Small intestine (tissue), 7 donors: ENCODE measurements around the gene SFT2D3. TPM values are rescaled to one million over a fixed set of nuclear protein-coding genes. Genes with fewer than 3 reads are reported as not detected.
A peak's percentile ranks its signal among the peaks of the same experiment; 100 is the strongest.
"Not testable (repeated sequence)": the region's sequence is repeated elsewhere in the genome, so short reads cannot be mapped to it uniquely, and the experiment has no call there.

Source experiments
- DNase-seq, 2 donors: peaks; one replicate each; pipeline versions ENCODE4 v3.0.0 to v3.0.0-alpha.2; 2013
- FAIRE-seq: peaks from 2 replicates; lab custom pipeline; 2012; peaks lifted over from hg19 to GRCh38; lab: Jason Lieb, UNC
- H3K27ac ChIP-seq, 3 donors: one replicate each; pipeline ENCODE4 v1.5.1; 2013; ENCODE audit warnings: low read length in 2 of 3, mild to moderate bottlenecking in 2 of 3, control low read depth in 1 of 3, inconsistent platforms in 1 of 3, low read depth in 1 of 3, moderate library complexity in 1 of 3
- H3K27me3 ChIP-seq, 3 donors: one replicate each; pipeline ENCODE4 v1.6.1; 2013; ENCODE audit warnings: low read length in 3 of 3, inconsistent platforms in 1 of 3; ENCODE audit not compliant: control insufficient read depth in 3 of 3, insufficient read depth in 3 of 3
- H3K36me3 ChIP-seq, 3 donors: one replicate each; pipeline ENCODE4 v1.6.1; 2013; ENCODE audit warnings: low read length in 3 of 3, inconsistent platforms in 1 of 3, low read depth in 1 of 3, mild to moderate bottlenecking in 1 of 3, moderate library complexity in 1 of 3; ENCODE audit not compliant: control insufficient read depth in 3 of 3, insufficient read depth in 2 of 3
- H3K4me1 ChIP-seq, 3 donors: one replicate each; pipeline ENCODE4 v1.6.1; 2013; ENCODE audit warnings: low read length in 2 of 3, inconsistent platforms in 1 of 3, low read depth in 1 of 3, mild to moderate bottlenecking in 1 of 3, moderate library complexity in 1 of 3; ENCODE audit not compliant: control insufficient read depth in 3 of 3, insufficient read depth in 2 of 3
- H3K4me3 ChIP-seq, 3 donors: one replicate each; pipeline ENCODE4 v1.5.1; 2013; ENCODE audit warnings: low read length in 3 of 3, control low read depth in 1 of 3, inconsistent platforms in 1 of 3, low read depth in 1 of 3, mild to moderate bottlenecking in 1 of 3, moderate library complexity in 1 of 3
- H3K9me3 ChIP-seq, 2 donors: one replicate each; pipeline ENCODE4 v1.6.1; 2013; ENCODE audit warnings: low read depth in 1 of 2, low read length in 1 of 2; ENCODE audit not compliant: control insufficient read depth in 2 of 2, insufficient read depth in 1 of 2
- WGBS, 3 donors: extraction: QIAGEN DNeasy Blood & Tissue Kit; methylation state at CpG; one replicate each; pipeline ENCODE4 v1.1.7; 2013; 5-methylcytosine and 5-hydroxymethylcytosine counted together
- polyA plus RNA-seq, 4 donors: library from polyadenylated mRNA; stranded (reverse) in 3 of 4; unstranded in 1 of 4; fragments of 200-250 nt in 3 of 4; fragments of 120-200 nt in 1 of 4; gene quantifications; one replicate each; pipeline versions ENCODE4 v1.2.1 to v1.2.3, GENCODE V29; 2013
- donor health status: healthy with polysubstance abuse.
- donor health status: control.
- donor health status: control.
- donor health status: Bipolar disorder and iron deficiency.
- donor health status: healthy.

SFT2D3 gene
- polyA plus RNA-seq, 4 donors: 3.8 to 7.4 (median 4.7) TPM; not detected in 1

DNA sequence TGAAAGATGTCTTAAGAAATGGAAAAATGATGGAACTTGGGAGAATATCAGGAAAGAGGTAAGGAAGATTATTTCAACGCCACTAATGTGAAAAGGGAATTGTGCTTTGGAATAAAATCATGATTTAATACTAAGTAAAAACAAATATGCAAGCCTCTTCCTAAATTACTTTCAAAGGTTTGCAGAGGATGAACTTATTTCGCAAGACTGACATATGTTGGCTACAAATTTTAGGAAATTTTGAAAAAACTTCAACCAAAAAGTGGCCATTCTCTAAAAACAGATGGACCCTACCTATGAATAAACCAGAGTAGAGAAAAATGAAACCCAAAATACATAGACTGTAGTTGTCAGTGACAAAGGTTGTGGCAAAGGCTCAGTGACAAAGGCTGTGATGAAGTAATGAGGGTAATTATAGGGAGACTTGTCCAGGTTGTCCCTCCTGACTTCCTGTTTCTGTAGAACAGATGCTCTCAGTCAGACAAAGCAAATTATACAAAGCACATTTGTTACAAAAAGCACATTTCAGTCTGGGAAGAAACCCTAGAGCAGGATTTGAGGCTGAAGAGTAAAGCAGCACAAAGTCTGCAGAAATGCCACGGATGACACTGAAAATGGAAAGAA is 39.5 kb downstream of the SFT2D3 start:
- WGBS, 3 donors: 90 to 93% (median 91%) methylated on average over 3 of the region's 3 CpGs
- H3K4me1 ChIP-seq: peaks cover 0 to 27% (median 0%) of the 10 kb centered on the region in 3 donors
- H3K36me3 ChIP-seq: peaks cover 4 to 8% (median 8%) of the 10 kb centered on the region in 3 donors
- H3K4me3 ChIP-seq: no peak overlapping the region
- H3K27me3 ChIP-seq: no peaks in the 10 kb centered on the region
- no peaks in the 10 kb centered on the region for H3K9me3 ChIP-seq
- DNase-seq (peak; percentile 43 to 59), FAIRE-seq (no peak)
- peak overlapping the region in 1 of 3 donors; percentile 60 for H3K27ac ChIP-seq

DNA sequence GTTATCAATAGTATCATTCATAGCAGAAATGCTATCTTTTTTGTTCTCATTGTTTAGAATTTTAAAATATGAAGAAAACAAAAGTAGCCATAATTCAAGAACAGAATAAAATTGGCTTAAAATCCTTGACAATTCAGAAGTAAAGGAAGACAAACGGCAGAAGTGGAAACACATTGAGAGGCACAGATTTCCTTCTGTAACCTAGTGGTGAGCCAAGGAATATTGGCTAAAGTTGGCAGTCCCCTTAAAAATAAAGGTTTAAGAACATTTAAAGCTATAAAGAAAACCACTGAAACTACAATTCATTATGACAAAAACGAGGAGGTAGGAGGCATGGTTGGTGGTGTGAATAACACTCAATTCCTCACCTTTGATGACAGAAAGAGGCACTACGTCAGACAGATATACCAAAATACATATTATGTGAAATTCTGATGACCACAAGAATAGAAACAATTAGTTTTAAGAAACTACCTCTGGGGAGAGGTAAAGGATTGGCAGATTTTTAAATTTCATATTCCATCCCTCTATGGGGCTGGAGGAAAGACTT is 42.3 kb downstream of the SFT2D3 start:
- peaks cover 0 to 9% (median 0%) of the 10 kb centered on the region in 3 donors for H3K4me1 ChIP-seq
- peaks cover 4 to 10% (median 10%) of the 10 kb centered on the region in 3 donors for H3K36me3 ChIP-seq
- H3K9me3 ChIP-seq: no peaks in the 10 kb centered on the region
- FAIRE-seq (no peak), DNase-seq (no peak)
- H3K4me3 ChIP-seq: no peak overlapping the region
- no peak overlapping the region for H3K27ac ChIP-seq
- 76 to 83% (median 79%) methylated on average over 3 of the region's 3 CpGs for WGBS, 3 donors
- H3K27me3 ChIP-seq: no peaks in the 10 kb centered on the region

DNA sequence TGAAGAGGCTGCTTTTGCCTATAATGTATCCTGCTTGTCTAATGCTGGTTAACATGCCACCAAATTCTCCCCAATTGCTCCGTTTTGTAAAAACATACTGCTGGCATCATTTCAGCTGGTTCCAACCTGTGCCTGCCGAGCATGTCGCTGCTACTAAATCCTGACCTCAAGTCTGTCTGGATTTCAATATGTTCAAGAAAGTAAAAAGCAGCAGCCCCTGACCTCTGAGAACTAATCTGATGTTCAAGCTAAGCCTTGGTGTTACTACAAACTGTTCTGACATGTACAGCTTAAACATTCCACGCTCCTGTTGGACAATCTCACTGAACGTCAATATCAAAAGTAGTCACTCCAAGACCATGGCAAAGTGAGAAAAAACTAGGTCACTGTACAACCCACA is 46.3 kb downstream of the SFT2D3 start:
- Histone ChIP-seq H3K4me3 (no peak overlapping the region), H3K9me3 (no peaks in the 10 kb centered on the region), H3K27me3 (no peaks in the 10 kb centered on the region), H3K36me3 (peaks cover 6 to 21% (median 10%) of the 10 kb centered on the region in 3 donors), H3K4me1 (no peaks in the 10 kb centered on the region), H3K27ac (no peak overlapping the region)
- no peak for DNase-seq
- no peak for FAIRE-seq
- 96 to 97% (median 96%) methylated on average over 5 of the region's 5 CpGs for WGBS, 3 donors

DNA sequence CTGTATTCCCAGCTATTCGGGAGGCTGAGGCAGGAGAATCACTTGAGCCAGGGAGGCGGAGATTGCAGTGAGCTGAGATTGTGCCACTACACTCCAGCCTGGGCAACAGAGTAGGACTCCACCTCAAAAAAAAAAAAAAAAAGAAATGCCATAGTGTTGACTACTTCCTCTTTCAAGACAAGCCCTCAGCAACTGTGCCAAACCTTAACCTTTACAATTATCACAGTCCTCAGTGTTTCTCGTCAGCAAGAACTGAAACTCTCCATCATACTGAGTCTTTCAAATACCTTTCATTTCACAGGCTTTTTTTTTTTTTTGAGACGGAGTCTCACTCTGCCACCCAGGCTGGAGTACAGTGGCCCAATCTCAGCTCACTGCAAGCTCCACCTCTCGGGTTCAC is 48.2 kb downstream of the SFT2D3 start:
- not testable (repeated sequence) for H3K27me3 ChIP-seq, H3K27ac ChIP-seq, H3K4me1 ChIP-seq, FAIRE-seq, DNase-seq, H3K9me3 ChIP-seq, H3K4me3 ChIP-seq
- 82 to 89% (median 87%) methylated on average over 5 of the region's 5 CpGs for WGBS, 3 donors
- peaks cover 6 to 22% (median 10%) of the 10 kb centered on the region in 3 donors for H3K36me3 ChIP-seq

DNA sequence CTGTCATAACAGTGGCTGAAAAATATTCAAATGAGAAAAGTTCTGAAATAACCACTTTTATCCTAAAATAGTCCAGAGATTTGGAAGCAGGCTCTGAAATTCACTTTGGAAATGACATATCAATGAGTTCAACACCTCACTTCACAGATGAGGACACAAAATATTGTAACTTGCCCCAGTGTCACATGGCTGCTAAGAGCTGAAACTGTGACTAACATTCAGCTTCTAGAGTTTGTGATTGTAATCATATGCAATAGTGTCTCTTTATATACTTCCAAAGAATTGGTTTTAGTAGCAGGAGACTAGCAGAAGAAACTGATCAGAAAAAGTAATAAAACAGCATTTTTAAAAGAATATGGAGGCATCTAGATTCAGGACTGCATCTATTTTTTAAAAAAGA is 52.1 kb downstream of the SFT2D3 start:
- Histone ChIP-seq H3K36me3 (peaks cover 1 to 22% (median 2%) of the 10 kb centered on the region in 3 donors), H3K27ac (no peak overlapping the region), H3K4me1 (no peaks in the 10 kb centered on the region), H3K9me3 (no peaks in the 10 kb centered on the region), H3K27me3 (no peaks in the 10 kb centered on the region), H3K4me3 (no peak overlapping the region)
- FAIRE-seq (no peak), DNase-seq (no peak)

DNA sequence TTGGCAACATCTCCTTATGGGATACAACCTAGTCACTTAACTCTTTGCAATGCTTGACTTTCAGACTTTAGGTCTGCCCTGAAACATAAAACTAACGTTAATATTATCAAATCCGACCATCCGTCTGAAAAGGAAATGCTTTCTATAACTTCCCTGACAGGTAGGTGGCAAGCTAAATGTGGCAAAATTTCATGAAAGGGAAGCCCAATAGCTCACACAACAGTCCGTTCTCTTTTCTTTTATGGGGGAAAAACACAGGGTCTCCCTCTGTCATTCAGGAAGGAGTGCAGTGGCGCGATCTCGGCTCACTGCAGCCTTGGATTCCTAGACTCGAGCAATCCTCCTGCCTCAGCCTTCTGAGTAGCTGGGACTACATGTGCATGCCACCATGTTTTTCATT is 52.9 kb downstream of the SFT2D3 start:
- Histone ChIP-seq H3K27ac (no peak overlapping the region), H3K4me3 (no peak overlapping the region), H3K36me3 (peaks cover 1 to 19% (median 2%) of the 10 kb centered on the region in 3 donors), H3K9me3 (no peaks in the 10 kb centered on the region), H3K27me3 (no peaks in the 10 kb centered on the region), H3K4me1 (no peaks in the 10 kb centered on the region)
- no peak for DNase-seq
- no peak for FAIRE-seq
- 90 to 92% (median 92%) methylated on average over 8 of the region's 8 CpGs for WGBS, 3 donors

Other genes with a start within 250 kb of the SFT2D3 start
- 10 to 100 TPM; 23.3 to 53.0 (median 47.8) TPM for gene IWS1, start 175.0 kb upstream of the SFT2D3 start, polyA plus RNA-seq
- gene MYO7B, start 165.8 kb upstream of the SFT2D3 start, polyA plus RNA-seq: 100 to 1,000 TPM in 3 of 4 donors, 10 to 100 TPM in 1; 85.6 to 617 (median 462) TPM
- under 1 TPM in 2 of 4 donors, not detected in 2; 0.18 to 0.56 TPM for gene GPR17, start 55.3 kb upstream of the SFT2D3 start, polyA plus RNA-seq
- gene LIMS2, start 26.0 kb upstream of the SFT2D3 start, polyA plus RNA-seq: 10 to 100 TPM in 2 of 4 donors, 1 to 10 TPM in 2; 2.2 to 39.5 (median 8.6) TPM
- 10 to 100 TPM; 11.0 to 41.6 (median 13.8) TPM for gene WDR33, start 109.7 kb downstream of the SFT2D3 start, polyA plus RNA-seq
- gene POLR2D, start 156.7 kb downstream of the SFT2D3 start, polyA plus RNA-seq: 10 to 100 TPM in 2 of 4 donors, 1 to 10 TPM in 2; 5.6 to 31.2 (median 12.7) TPM
- 10 to 100 TPM in 2 of 4 donors, 1 to 10 TPM in 2; 8.2 to 14.2 (median 9.2) TPM for gene AMMECR1L, start 184.5 kb downstream of the SFT2D3 start, polyA plus RNA-seq